Fibroblast of villous mesenchyme (primary cell): Measurements from ENCODE around the gene DNTT. TPM values are rescaled to one million over a fixed set of nuclear protein-coding genes. Genes with fewer than 3 reads are reported as not detected.
"Not testable (repeated sequence)": the region's sequence is repeated elsewhere in the genome, so short reads cannot be mapped to it uniquely, and the experiment has no call there.

Experiments
- DNase-seq: peaks from one replicate; pipeline ENCODE4 v3.0.0-alpha.2; 2010; ENCODE audit warnings: low read depth
- H3K4me3 ChIP-seq: 2 replicates; pipeline ENCODE4 v1.5.1; 2011; ENCODE audit warnings: low read depth, mild to moderate bottlenecking, low read length
- CTCF ChIP-seq: IDR thresholded peaks from 2 replicates; pipeline ENCODE4 v1.5.1; 2012; ENCODE audit warnings: low read depth, mild to moderate bottlenecking, low read length; ENCODE audit not compliant: insufficient read depth
- total RNA-seq: library from RNA; depleted of rRNA; stranded (reverse); fragments of >200 nt; gene quantifications from 2 replicates; pipeline ENCODE4 v1.2.3, GENCODE V29; 2012

DNTT gene
- total RNA-seq, 1 donor: not detected

- DNase-seq: no peak
- no peak for TF ChIP-seq CTCF
- H3K4me3 ChIP-seq: no peak overlapping the region
These were observed 8.8 kb upstream of the DNTT start for GRCh38 chr10:96295475-96295874.

- DNase-seq: no peak
- no peak overlapping the region for H3K4me3 ChIP-seq
- no peak for TF ChIP-seq CTCF
These were observed 6.7 kb upstream of the DNTT start for GRCh38 chr10:96297486-96297885.

- H3K4me3 ChIP-seq: no peak overlapping the region
- TF ChIP-seq CTCF: no peak
- no peak for DNase-seq
These were observed 5.9 kb upstream of the DNTT start for GRCh38 chr10:96298362-96298761.

- no peak overlapping the region for H3K4me3 ChIP-seq
- no peak for TF ChIP-seq CTCF
- no peak for DNase-seq
These were observed 4.9 kb upstream of the DNTT start for GRCh38 chr10:96299383-96299782.

GRCh38 chr10:96301616-96302015, 2.6 kb upstream of the DNTT start:
- no peak overlapping the region for H3K4me3 ChIP-seq
- no peak for TF ChIP-seq CTCF

GRCh38 chr10:96305019-96305418, 785 bp downstream of the DNTT start:
- no peak overlapping the region for H3K4me3 ChIP-seq
- no peak for DNase-seq
- no peak for TF ChIP-seq CTCF

More at GRCh38 chr10:96301616-96302015, 2.6 kb upstream of the DNTT start:
- DNase-seq: no peak

- no peak overlapping the region for H3K4me3 ChIP-seq
- no peak for TF ChIP-seq CTCF
- no peak for DNase-seq
These were observed 2.3 kb downstream of the DNTT start for GRCh38 chr10:96306516-96306915.

GRCh38 chr10:96308854-96309253, 4.6 kb downstream of the DNTT start:
- H3K4me3 ChIP-seq, DNase-seq: not testable (repeated sequence)
